Neutrophil (primary cell): ENCODE results near the gene TGFBRAP1.

Experiments
- H3K27ac ChIP-seq: fragments of 200-600 bp; sonication (generic); 2 replicates; pipeline ENCODE4 v1.5.1; 2016; ENCODE audit warnings: mild to moderate bottlenecking, moderate library complexity
- H3K27me3 ChIP-seq: fragments of 200-600 bp; sonication (generic); 2 replicates; pipeline ENCODE4 v1.6.0; 2016; ENCODE audit warnings: mild to moderate bottlenecking
- H3K36me3 ChIP-seq: fragments of 200-600 bp; sonication (generic); 2 replicates; pipeline ENCODE4 v1.5.1; 2017
- H3K4me1 ChIP-seq, 2 experiments: fragments of 200-600 bp in 1 of 2; sonication (generic) in 1 of 2; 1 replicate in 1 of 2; 2 replicates in 1 of 2; pipeline versions ENCODE4 v1.5.1 to v1.6.1; 2013 to 2016; ENCODE audit warnings: low read depth in 1 of 2, low read length in 1 of 2, mild to moderate bottlenecking in 1 of 2, moderate library complexity in 1 of 2; ENCODE audit not compliant: control insufficient read depth in 1 of 2, insufficient read depth in 1 of 2
- H3K4me3 ChIP-seq, 2 experiments: fragments of 200-600 bp in 1 of 2; sonication (generic) in 1 of 2; 1 replicate in 1 of 2; 2 replicates in 1 of 2; pipeline ENCODE4 v1.5.1; 2013 to 2016; ENCODE audit warnings: low read depth in 1 of 2, low read length in 1 of 2, mild to moderate bottlenecking in 1 of 2, moderate library complexity in 1 of 2
- H3K9me3 ChIP-seq: fragments of 200-600 bp; sonication (generic); 2 replicates; pipeline ENCODE4 v1.5.1; 2016
- TF ChIP-seq, protein P1 (sequence below): fragments of 200-600 bp; sonication (generic); IDR thresholded peaks from 2 replicates; pipeline ENCODE4 v1.5.1; 2016; ENCODE audit warnings: antibody characterized with exemption

TGFBRAP1 gene

DNA sequence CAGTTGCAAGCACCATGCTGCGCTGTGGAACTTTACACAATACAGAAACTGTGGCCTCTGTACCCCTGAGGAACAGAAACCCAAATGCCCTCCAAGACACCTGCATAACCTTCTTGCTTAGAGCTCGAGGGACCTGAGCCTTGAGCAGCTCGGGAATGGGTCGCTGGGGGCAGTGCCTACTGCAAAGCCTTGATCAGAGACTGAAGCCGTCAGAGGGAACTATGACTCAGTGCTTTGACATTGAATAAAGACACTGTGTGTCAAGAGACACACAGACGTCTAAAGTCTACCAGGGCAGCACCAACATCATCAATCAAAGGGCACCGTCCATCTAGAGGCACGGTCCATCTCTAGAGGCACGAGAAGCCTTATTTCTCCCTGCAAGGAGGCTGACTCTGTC is 57.4 kb downstream of the TGFBRAP1 start:
- Histone ChIP-seq H3K9me3 (no peaks in the 10 kb centered on the region), H3K27me3 (no peaks in the 10 kb centered on the region), H3K4me1 (no peaks in the 10 kb centered on the region), H3K36me3 (peaks cover 98% of the 10 kb centered on the region), H3K4me3 (no peak overlapping the region), H3K27ac (no peak overlapping the region)
- TF ChIP-seq, protein P1, sequence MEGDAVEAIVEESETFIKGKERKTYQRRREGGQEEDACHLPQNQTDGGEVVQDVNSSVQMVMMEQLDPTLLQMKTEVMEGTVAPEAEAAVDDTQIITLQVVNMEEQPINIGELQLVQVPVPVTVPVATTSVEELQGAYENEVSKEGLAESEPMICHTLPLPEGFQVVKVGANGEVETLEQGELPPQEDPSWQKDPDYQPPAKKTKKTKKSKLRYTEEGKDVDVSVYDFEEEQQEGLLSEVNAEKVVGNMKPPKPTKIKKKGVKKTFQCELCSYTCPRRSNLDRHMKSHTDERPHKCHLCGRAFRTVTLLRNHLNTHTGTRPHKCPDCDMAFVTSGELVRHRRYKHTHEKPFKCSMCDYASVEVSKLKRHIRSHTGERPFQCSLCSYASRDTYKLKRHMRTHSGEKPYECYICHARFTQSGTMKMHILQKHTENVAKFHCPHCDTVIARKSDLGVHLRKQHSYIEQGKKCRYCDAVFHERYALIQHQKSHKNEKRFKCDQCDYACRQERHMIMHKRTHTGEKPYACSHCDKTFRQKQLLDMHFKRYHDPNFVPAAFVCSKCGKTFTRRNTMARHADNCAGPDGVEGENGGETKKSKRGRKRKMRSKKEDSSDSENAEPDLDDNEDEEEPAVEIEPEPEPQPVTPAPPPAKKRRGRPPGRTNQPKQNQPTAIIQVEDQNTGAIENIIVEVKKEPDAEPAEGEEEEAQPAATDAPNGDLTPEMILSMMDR: no peak

DNA sequence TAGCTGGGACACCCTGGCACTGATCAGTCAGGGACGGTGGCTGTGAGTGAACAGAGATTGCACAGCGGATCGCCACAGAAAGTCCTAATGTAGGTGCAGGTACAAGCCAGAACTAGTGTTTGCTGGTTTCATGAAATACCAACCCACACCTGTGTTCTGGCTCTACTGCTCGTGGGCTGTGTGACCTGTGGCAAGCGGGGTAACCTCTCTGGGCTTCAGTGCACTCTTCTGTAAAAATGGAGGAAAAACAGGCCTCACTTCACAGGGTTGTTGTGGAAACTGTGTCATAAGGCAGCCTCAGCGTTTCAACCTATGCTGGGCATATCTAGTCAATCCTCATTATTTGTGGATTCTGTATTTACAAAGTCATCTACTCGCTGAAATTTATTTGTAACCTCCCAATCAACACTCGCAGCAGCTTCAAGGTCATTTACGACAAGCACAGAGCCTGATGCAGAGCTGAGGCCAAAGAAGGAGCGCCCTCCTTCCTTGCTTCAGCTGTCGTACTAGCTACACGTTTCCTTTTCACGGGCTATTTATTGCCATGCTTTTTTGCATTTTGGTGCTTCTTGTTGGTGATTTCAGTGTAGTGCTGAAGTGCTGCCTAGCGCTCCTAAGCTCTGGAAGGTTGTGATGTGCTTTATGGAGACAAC is 58.0 kb downstream of the TGFBRAP1 start:
- Histone ChIP-seq H3K36me3 (peaks cover 98% of the 10 kb centered on the region), H3K9me3 (no peaks in the 10 kb centered on the region)

DNA sequence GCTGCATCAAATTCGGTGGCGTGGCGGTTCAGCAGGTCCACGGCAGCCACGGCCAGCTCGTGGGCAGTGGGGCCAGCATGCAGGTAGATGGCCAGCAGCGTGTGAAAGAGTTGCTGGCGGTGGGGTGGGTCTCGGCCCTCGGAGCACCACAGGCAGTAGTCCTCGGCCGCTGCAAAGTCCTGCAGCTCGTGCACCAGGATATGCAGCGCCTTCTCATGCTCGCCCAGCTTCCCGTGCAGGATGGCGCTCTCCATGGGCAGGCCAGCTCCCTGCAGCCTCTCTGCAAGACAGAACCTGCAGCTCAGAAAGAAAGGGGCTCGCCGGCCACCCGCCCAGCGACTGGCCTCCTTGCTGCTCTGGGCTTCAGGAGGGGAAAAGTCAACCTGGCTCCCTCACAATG is 60.1 kb downstream of the TGFBRAP1 start:
- Histone ChIP-seq H3K36me3 (peaks cover 100% of the 10 kb centered on the region), H3K9me3 (no peaks in the 10 kb centered on the region), H3K4me1 (no peaks in the 10 kb centered on the region), H3K27me3 (no peaks in the 10 kb centered on the region), H3K27ac (no peak overlapping the region), H3K4me3 (no peak overlapping the region)
- TF ChIP-seq, protein P1: no peak

More for the DNA sequence above, 58.0 kb downstream of the TGFBRAP1 start:
- TF ChIP-seq, protein P1: no peak
- Histone ChIP-seq H3K27me3 (no peaks in the 10 kb centered on the region), H3K4me1 (no peaks in the 10 kb centered on the region), H3K4me3 (no peak overlapping the region), H3K27ac (no peak overlapping the region)

DNA sequence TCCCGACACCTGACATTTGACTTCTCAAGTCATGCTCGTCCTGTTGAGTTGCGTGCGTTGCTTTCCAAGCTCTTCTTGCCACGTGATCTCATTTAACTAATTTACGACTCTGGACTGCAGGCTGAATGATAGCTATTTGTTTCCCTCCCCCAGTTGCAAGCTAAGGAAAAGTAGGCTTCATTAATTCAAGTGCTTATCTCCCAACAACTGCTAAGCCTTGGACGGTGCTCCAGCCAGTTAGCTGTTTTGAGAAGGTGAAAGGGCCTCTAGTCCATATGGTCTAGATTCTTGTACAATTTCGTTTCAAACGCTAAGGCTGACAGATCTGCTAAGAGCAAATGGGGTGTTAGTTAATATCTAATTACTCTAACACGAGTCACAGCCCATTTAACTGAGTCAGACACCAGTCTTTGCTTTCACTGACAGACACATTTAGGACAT is 66.9 kb downstream of the TGFBRAP1 start:
- peaks cover 59% of the 10 kb centered on the region for H3K36me3 ChIP-seq
- H3K4me1 ChIP-seq: peaks cover 12 to 17% of the 10 kb centered on the region in 2 experiments
- H3K4me3 ChIP-seq: no peak overlapping the region
- no peaks in the 10 kb centered on the region for H3K9me3 ChIP-seq
- H3K27ac ChIP-seq: no peak overlapping the region
- no peaks in the 10 kb centered on the region for H3K27me3 ChIP-seq
- TF ChIP-seq, protein P1: no peak

DNA sequence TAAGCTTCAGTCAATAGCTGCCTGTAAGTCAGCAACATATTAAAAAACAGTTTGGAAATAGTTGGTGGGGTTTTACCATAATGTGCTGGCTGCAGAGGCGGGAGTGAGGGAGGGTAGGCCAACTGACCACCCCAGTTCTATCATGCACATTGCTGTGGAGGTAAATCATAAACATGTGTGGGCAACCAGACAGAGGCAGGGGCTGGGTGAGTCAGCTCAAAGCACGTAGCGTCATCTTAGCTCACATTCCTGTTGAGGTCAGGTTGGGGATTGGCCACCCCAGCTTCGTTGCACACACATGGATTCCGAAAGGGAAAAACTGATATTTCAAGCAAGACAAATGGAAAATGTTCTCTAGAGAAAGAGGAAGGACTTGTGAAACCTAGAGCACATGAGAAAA is 68.5 kb downstream of the TGFBRAP1 start:
- TF ChIP-seq, protein P1: no peak
- Histone ChIP-seq H3K27ac (no peak overlapping the region), H3K36me3 (peaks cover 43% of the 10 kb centered on the region), H3K4me1 (peaks cover 12 to 25% of the 10 kb centered on the region in 2 experiments), H3K27me3 (no peaks in the 10 kb centered on the region), H3K9me3 (no peaks in the 10 kb centered on the region), H3K4me3 (no peak overlapping the region)
